ENCODE measurements around the gene HCRT. TPM values are rescaled to one million over a fixed set of nuclear protein-coding genes. Genes with fewer than 3 reads are reported as not detected.
"Not testable (repeated sequence)": the region's sequence is repeated elsewhere in the genome, so short reads cannot be mapped to it uniquely, and the experiment has no call there.

The HCRT gene
- polyA plus RNA-seq = not detected

DNA sequence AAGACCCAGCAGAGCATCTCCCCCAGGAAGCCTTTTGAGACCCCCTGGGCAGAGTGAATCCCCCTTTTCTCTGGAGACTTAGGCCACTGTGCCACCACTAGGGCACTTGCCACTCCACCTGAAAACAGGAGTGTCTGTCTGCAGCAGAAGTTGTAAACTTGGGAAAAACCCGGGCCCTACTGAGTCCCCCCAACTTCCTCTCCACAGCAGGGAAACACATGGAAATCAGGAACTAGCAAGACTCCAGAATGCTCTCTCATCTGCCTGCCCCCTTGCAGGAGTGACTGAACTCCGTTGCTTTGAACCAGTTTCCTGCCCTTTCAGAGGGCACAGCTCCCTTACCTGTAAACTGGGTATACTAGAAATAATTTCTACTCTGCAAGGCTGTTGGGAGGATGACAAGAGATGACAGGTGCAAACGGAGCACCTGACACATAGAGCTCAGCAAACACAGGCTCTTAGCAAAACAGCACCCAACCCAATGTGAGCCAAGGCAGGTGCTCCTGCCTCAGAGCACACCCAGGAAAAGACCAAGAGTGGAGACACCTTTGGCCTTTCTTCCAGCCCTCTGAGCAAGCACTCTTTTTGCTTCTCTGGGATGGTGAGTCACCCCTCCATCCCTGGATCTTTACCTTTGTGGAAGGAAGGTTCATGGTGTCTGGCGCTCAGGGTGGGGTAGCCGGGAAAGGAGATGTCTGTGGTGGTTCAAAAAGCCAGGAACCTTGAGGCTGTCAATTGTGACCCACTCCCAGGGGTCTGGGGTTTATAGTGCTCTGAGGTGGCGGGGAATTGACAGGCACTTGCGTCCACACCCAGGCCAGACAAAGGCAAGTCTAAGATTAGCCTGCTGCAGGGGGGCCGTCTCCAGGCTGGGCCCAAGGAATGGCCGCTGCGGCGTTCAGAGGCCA is at the start of gene HCRT:
HCRT (minus strand) TSS at position 740 of the 908 bp plus-strand sequence; CDS start at position 653, 87 bp downstream.
- H3K27ac ChIP-seq (ENCODE audit: low read depth, low read length) = no peak within 1 kb of the TSS
- 82 to 83% (median 83%) methylated on average over 11 of the region's 11 CpGs for WGBS, 3 donors

- no peak overlapping the region for H3K27ac ChIP-seq (ENCODE audit: low read depth, low read length)
- WGBS, 3 donors = 45 to 76% (median 55%) methylated on average over 2 of the region's 2 CpGs
Observed at GRCh38 chr17:42233994-42234393, 48.7 kb upstream of the HCRT start.

GRCh38 chr17:42233156-42233555 is 47.9 kb upstream of the HCRT start:
- H3K27ac ChIP-seq (ENCODE audit: low read depth, low read length) = no peak overlapping the region
- WGBS, 3 donors = 95 to 98% (median 96%) methylated on average over 5 of the region's 5 CpGs

DNA sequence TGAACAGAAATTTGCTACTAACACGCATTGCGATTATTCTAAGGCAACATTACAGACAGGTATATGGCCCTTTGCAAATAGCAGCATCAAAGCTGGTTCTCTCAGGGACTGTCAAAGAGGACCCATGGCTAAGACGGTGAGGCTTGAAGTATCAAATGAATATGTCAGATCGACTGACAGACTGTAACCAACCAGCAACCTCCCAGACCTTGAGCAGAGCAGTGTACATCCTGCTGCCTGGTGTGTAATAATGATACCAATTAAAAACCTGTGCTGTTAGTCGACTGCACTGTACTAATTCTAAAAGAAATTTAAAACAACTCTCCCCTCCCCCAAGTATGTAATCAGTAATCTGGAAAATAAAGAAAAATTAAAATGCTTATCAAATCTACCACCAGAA is 45.0 kb upstream of the HCRT start:
- no peak overlapping the region for H3K27ac ChIP-seq (ENCODE audit: low read depth, low read length)
- WGBS, 3 donors = 82 to 88% (median 87%) methylated on average over 5 of the region's 5 CpGs

GRCh38 chr17:42227849-42228700 is 42.8 kb upstream of the HCRT start:
- 59 to 77% (median 60%) methylated on average over 11 of the region's 11 CpGs for WGBS, 3 donors

DNA sequence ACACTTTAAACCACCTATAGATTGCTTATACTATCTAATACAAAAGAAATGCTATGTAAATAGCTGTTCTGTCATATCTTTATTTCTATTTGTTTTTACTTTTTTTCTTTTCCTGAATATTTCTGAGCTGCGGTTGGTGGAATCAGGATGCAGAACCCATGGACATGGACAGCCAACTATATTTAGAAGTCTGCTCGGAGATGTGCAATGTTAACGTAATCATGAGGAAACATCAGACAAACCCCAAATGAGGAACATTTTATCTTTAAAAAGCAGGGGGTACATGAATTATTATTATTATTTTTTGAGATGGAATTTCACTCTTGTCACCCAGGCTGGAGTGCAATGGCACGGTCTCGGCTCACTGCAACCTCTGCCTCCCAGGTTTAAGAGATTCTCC is 40.4 kb upstream of the HCRT start:
- H3K27ac ChIP-seq (ENCODE audit: low read depth, low read length) = no peak overlapping the region
- WGBS, 3 donors = 64 to 91% (median 67%) methylated on average over 5 of the region's 5 CpGs

More at GRCh38 chr17:42227849-42228700, 42.8 kb upstream of the HCRT start:
- no peak overlapping the region for H3K27ac ChIP-seq (ENCODE audit: low read depth, low read length)

GRCh38 chr17:42224651-42225050 is 39.4 kb upstream of the HCRT start:
- 94 to 98% (median 96%) methylated on average over 6 of the region's 6 CpGs for WGBS, 3 donors
- no peak overlapping the region for H3K27ac ChIP-seq (ENCODE audit: low read depth, low read length)

- no peak overlapping the region for H3K27ac ChIP-seq (ENCODE audit: low read depth, low read length)
- WGBS, 3 donors = 38 to 58% (median 48%) methylated on average over 3 of the region's 3 CpGs
Observed at GRCh38 chr17:42221886-42222745, 36.9 kb upstream of the HCRT start.

GRCh38 chr17:42219280-42219679 is 34.0 kb upstream of the HCRT start:
- not testable (repeated sequence) for H3K27ac ChIP-seq (ENCODE audit: low read depth, low read length)
- 93% methylated on average over 3 of the region's 17 CpGs; no CpG with 5 or more reads in 2 of the 3 donors for WGBS, 3 donors

DNA sequence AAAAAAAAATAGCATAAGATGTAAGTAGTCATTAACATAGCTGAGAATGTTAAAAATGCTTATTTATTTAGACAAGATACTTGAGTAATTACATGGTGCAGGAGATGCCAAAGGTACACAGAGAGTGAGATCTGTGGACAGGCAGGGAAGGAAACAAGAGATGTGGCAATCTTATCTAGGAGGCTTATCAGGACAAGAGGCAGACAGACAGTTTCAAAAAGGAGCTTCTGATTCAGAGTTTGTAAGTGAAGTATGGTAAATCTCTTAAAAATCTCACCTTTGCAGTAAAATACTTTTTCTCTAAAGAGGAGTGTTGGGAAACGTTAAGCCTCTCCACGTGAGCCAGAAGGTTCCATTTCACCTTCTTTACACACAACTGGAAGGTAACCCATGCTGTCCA is 28.9 kb upstream of the HCRT start:
- H3K27ac ChIP-seq (ENCODE audit: low read depth, low read length) = no peak overlapping the region
- 62 to 90% (median 68%) methylated on average over 2 of the region's 2 CpGs for WGBS, 3 donors

DNA sequence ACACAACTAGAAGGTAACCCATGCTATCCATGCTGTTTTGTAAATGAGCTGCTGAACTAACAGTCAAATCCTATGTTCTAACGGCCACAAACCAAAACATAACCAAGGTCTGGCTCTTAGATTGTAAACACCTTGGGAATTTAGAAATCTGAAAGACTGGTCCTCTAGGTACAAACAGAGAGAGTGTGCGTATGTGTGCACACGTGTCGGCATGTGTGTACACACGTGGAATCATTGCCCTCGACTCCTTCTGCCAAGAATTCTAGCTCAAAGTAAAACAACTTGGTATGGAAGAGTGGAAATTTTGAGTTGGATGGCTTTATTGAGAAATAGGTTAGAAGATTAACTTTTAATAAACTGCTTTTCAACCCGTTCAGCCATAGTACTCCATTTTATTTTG is 27.1 kb upstream of the HCRT start:
- no peak overlapping the region for H3K27ac ChIP-seq (ENCODE audit: low read depth, low read length)
- WGBS, 3 donors = 41 to 85% (median 74%) methylated on average over 7 of the region's 7 CpGs

DNA sequence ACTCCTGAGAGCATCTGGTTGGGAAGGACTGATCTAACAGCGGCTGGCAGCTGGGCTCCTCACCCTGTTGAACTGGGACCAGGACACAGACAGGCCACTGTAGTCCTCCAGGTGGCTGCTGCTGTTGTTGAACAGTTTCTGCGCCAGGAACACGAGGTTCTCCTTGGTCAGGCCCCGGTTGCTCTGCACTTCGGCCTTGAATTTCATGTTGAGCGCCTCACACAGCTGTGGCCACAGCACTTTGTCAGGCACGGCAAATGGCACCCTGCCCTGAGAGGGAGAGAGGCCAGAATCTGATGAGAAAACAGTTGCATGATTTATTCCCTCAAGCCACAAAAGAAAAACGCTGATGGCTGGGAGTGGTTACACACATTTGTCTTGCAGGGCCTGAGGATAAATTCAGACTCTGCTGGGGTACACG is 26.7 kb upstream of the HCRT start:
- H3K27ac ChIP-seq (ENCODE audit: low read depth, low read length) = not testable (repeated sequence)

GRCh38 chr17:42210046-42210445 is 24.8 kb upstream of the HCRT start:
- no peak overlapping the region for H3K27ac ChIP-seq (ENCODE audit: low read depth, low read length)
- 80 to 94% (median 84%) methylated on average over 6 of the region's 6 CpGs for WGBS, 3 donors

More for the DNA sequence above, 26.7 kb upstream of the HCRT start:
- 27 to 65% (median 65%) methylated on average over 6 to 9 of the region's 9 CpGs for WGBS, 3 donors

- H3K27ac ChIP-seq (ENCODE audit: low read depth, low read length) = not testable (repeated sequence)
- 71 to 92% (median 71%) methylated on average over 8 of the region's 8 CpGs for WGBS, 3 donors
Observed at GRCh38 chr17:42206153-42206612, 20.9 kb upstream of the HCRT start.

DNA sequence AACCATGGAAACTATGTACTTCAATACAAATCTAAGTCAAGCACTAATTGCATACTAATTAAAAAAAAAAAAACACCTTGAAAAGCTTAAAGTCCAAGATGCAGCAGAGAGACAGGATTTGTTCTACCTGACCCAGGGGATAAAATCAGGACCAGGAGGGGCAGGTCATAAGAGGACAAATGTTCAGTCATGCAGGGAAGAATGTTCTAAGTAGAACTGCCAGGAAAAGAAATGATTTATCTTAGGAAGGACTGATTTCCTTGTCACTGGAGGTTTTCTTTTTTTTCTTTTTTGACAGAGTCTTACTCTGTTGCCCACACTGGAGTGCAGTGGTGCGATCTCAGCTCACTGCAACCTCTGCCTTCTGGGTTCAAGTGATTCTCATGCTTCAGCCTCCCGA is 18.1 kb upstream of the HCRT start:
- WGBS, 3 donors = 97 to 100% (median 98%) methylated on average over 2 of the region's 2 CpGs
- H3K27ac ChIP-seq (ENCODE audit: low read depth, low read length) = no peak overlapping the region

GRCh38 chr17:42202696-42203095 is 17.4 kb upstream of the HCRT start:
- 95 to 98% (median 97%) methylated on average over 5 of the region's 5 CpGs for WGBS, 3 donors

GRCh38 chr17:42202159-42202558 is 16.9 kb upstream of the HCRT start:
- whole genome bisulfite sequencing, 3 donors = 94 to 98% (median 97%) methylated on average over 6 of the region's 6 CpGs
- H3K27ac ChIP-seq (ENCODE audit: low read depth, low read length) = no peak overlapping the region

More at GRCh38 chr17:42202696-42203095, 17.4 kb upstream of the HCRT start:
- H3K27ac ChIP-seq (ENCODE audit: low read depth, low read length) = no peak overlapping the region

DNA sequence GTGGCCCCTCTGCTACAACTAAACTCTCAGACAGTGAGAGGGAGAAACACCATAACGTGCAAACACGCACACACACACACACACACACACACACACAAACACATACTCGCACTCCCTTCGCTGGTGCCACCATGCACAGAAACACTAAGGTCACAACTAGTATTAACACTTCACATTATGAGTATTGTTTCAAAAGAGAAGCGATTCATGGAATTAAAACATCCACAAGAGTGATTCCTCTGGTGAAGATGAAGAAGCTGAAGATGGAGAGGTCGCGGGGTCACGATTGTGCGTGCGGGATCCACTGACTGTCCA is 16.2 kb upstream of the HCRT start:
- 81 to 90% (median 87%) methylated on average over 10 of the region's 10 CpGs for WGBS, 3 donors
- no peak overlapping the region for H3K27ac ChIP-seq (ENCODE audit: low read depth, low read length)

All from adipose tissue (tissue), 3 donors.